ENCODE measurements around the gene ZFHX3.

Gene ZFHX3

DNA sequence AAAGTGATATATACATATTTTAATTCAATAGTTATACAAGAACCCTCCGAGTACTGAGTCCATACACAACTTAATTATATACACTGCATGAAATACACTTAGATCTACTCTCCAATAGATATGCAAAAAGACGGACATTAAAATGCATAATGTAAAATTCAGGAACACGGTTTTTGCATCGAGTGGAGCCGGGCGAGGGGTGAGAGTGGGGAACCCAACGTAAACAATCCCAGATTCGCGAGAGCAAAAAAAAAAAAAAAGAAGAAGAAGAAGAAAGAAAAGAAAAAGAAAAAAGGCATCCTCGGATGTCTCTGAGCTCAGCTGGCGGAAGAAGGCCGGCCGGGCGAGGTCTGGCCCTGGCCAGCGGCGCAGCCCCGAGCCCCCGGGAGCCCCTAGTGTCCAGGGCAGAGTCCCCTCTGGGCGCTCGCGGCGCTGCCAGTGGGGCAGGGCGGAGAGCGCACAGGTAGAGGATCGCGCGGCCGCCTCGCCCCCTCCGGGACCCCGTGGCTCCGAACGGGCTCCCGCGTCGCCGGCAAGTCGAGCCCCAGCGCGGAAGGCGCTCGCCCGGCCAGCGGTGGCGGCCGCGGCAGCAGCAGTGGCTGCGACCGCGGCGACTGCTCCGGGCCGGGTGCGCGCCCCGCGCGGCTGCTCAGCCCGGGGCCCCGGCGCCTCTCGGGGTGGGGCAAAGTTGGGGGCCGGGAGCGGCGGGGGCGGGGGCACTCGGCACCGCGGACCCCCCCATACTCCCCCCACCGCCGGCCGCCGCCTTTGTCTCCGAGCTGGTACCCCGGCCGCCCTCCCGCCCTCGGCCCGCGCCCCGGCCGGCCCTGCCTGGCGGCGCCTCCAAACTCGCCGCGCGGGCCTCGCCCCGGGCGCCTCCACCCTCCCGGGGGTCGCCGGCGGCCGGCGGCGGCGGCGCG, 9.6 kb upstream of the ZFHX3 start:
- no peak for DNase-seq (ENCODE audit: extremely low read depth, low read depth)
- TF ChIP-seq CTCF (IDR thresholded peaks at IDR 0.05; ENCODE audit: low read depth, low read length), result no peak

DNA sequence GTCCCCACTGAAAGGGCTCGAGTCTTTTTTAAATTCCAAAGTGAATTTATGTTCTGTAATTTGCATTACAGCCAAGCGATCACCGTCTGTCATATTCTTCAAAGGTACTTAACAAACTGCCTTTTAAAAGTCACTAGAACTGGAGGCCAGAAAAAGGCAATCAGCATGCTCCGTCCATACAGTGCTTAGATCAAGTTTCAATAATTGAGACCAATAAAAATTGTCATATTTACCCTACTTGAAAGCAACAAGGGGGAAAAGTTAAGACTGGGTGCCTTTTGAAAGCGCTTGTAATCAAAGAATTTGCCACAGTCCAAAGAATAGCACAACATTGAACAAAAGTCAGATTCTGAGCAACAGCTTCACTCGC, 9.0 kb upstream of the ZFHX3 start:
- no peak for DNase-seq (ENCODE audit: extremely low read depth, low read depth)
- TF ChIP-seq CTCF (IDR thresholded peaks at IDR 0.05; ENCODE audit: low read depth, low read length), result no peak

DNA sequence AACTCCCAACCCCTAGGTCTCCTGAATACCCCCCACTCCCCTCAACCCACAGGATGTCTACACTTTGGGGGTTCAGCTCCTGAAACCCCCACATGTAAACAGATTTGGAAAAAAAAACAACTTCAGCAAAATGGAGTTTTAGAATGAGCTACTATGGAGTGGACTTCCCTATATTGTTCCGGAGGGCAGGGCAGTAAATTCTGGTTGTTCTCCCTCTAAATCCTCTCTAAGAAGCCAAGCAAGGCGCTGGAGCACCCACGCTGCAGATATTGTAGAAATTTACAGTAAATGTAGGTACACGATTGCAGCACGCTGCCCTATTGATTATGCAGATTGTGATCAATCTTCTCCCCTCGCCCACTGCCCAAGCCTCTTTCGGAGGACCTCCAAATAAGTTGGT, 8.5 kb upstream of the ZFHX3 start:
- TF ChIP-seq CTCF (IDR thresholded peaks at IDR 0.05; ENCODE audit: low read depth, low read length), result no peak
- DNase-seq (ENCODE audit: extremely low read depth, low read depth), result no peak

DNA sequence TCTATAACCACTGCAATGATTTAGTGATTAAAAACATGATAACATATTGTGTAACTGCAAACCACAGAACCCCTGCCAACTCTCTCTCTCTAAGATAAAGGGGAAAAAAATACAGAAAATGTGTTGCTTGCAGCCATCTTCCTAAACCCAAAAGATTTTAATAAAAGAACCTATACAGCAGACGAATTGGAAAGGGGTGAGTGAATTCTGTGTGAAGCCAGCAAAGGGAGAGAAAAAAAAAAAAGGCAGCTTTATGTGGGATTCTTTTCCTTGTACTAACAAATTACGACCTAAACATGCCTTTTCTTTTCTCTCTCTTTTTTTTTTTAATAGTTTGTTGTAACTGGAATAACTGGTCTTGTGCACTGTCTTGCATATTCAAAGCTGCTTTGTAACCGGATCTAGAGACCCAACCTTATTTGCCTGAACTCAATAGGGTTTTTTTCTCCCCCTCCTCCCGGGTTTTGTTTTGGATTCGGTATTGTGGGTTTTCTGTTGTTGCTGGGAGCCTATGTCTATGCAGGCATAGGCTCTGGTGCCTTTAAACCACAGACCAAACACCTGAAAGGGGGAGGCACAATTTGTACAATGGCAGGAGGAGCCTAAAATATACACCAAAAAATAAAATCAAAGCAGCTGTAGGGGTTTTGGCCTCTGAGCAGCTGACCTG, 7.0 kb upstream of the ZFHX3 start:
- no peak for DNase-seq (ENCODE audit: extremely low read depth, low read depth)
- TF ChIP-seq CTCF (IDR thresholded peaks at IDR 0.05; ENCODE audit: low read depth, low read length), result no peak

DNA sequence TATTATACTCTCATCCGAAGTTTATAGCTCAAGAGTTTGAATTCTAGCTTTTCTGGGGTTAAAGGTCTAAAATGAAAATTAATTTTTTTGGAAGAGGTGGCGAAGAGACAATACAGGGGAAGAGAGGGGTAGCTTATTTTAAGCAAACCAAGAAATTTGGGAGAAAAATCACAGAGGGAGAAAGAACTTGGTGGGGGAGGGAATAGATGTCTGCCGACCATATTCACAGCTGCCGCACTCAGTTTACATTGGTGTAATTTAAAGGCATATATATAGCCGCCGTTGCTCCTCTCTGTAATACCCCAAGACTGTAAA, 6.5 kb upstream of the ZFHX3 start:
- TF ChIP-seq CTCF (IDR thresholded peaks at IDR 0.05; ENCODE audit: low read depth, low read length), result no peak
- no peak for DNase-seq (ENCODE audit: extremely low read depth, low read depth)

GRCh38 chr16:73054125-73054484, 6.2 kb upstream of the ZFHX3 start:
- no peak for TF ChIP-seq CTCF (IDR thresholded peaks at IDR 0.05; ENCODE audit: low read depth, low read length)
- no peak for DNase-seq (ENCODE audit: extremely low read depth, low read depth)

- no peak for DNase-seq (ENCODE audit: extremely low read depth, low read depth)
- TF ChIP-seq CTCF (IDR thresholded peaks at IDR 0.05; ENCODE audit: low read depth, low read length), result no peak
Observed at GRCh38 chr16:73053364-73054124, 5.6 kb upstream of the ZFHX3 start.

Measured in AG09319 (cell line).